ENCODE data around the gene HGFAC. TPM values are rescaled to one million over a fixed set of nuclear protein-coding genes. Genes with fewer than 3 reads are reported as not detected.
"Not testable (repeated sequence)": the region's sequence is repeated elsewhere in the genome, so short reads cannot be mapped to it uniquely, and the experiment has no call there.

Gene HGFAC
- total and polyA plus RNA-seq, 9 donors = 0.15 to 2.1 (median 0.53) TPM; not detected in 2

- no peak overlapping the region for H3K4me3 ChIP-seq
- no peaks in the 10 kb centered on the region for H3K36me3 ChIP-seq
- H3K9me3 ChIP-seq = peaks cover 0 to 9% of the 10 kb centered on the region in 2 donors
- 6 to 15% (median 12%) methylated on average over 3 of the region's 3 CpGs for WGBS, 3 donors
- no peaks in the 10 kb centered on the region for H3K27me3 ChIP-seq
- no peaks in the 10 kb centered on the region for H3K4me1 ChIP-seq (ENCODE audit: insufficient read depth)
- DNase-seq = no peak
- TF ChIP-seq POLR2A (IDR thresholded peaks at IDR 0.05) (no peak), CTCF (IDR thresholded peaks at IDR 0.05) (no peak), EP300 (IDR thresholded peaks at IDR 0.05) (no peak)
- intact Hi-C loops (cut with DNase I) = no loop called here
- no peak overlapping the region for H3K27ac ChIP-seq
Observed at GRCh38 chr4:3451956-3452355, 10.2 kb downstream of the HGFAC start.

GRCh38 chr4:3452376-3452775, 10.6 kb downstream of the HGFAC start:
- Histone ChIP-seq H3K27ac (no peak overlapping the region), H3K4me1 (ENCODE audit: insufficient read depth) (no peaks in the 10 kb centered on the region), H3K4me3 (no peak overlapping the region), H3K36me3 (no peaks in the 10 kb centered on the region), H3K27me3 (no peaks in the 10 kb centered on the region), H3K9me3 (peaks cover 0 to 9% of the 10 kb centered on the region in 2 donors)
- intact Hi-C loops (cut with DNase I) = no loop called here
- 69 to 80% (median 75%) methylated on average over 7 of the region's 7 CpGs for WGBS, 3 donors
- TF ChIP-seq EP300 (IDR thresholded peaks at IDR 0.05) = no peak
- TF ChIP-seq CTCF (IDR thresholded peaks at IDR 0.05) = no peak
- TF ChIP-seq POLR2A (IDR thresholded peaks at IDR 0.05) = no peak
- peak in 1 of 5 donors; percentile 18 for DNase-seq

GRCh38 chr4:3455596-3455995, 13.8 kb downstream of the HGFAC start:
- DNase-seq; H3K4me3 ChIP-seq; H3K36me3 ChIP-seq; H3K9me3 ChIP-seq; intact Hi-C loops (cut with DNase I); H3K27me3 ChIP-seq; H3K27ac ChIP-seq; H3K4me1 ChIP-seq (ENCODE audit: insufficient read depth): not testable (repeated sequence)
- WGBS, 3 donors = 88 to 90% (median 89%) methylated on average over 3 of the region's 3 CpGs

- no peak for TF ChIP-seq CTCF (IDR thresholded peaks at IDR 0.05)
- H3K27me3 ChIP-seq = no peaks in the 10 kb centered on the region
- no peak for DNase-seq
- intact Hi-C loops (cut with DNase I) = no loop called here
- H3K4me1 ChIP-seq (ENCODE audit: insufficient read depth) = no peaks in the 10 kb centered on the region
- no peak overlapping the region for H3K27ac ChIP-seq
- no peaks in the 10 kb centered on the region for H3K36me3 ChIP-seq
- peaks cover 0 to 9% of the 10 kb centered on the region in 2 donors for H3K9me3 ChIP-seq
- H3K4me3 ChIP-seq = no peak overlapping the region
- 73 to 86% (median 76%) methylated on average over 6 of the region's 6 CpGs for WGBS, 3 donors
Observed at GRCh38 chr4:3458371-3458770, 16.6 kb downstream of the HGFAC start.

GRCh38 chr4:3459156-3459555, 17.4 kb downstream of the HGFAC start:
- H3K4me1 ChIP-seq (ENCODE audit: insufficient read depth); H3K4me3 ChIP-seq; H3K27me3 ChIP-seq; DNase-seq; intact Hi-C loops (cut with DNase I); H3K9me3 ChIP-seq; H3K27ac ChIP-seq; H3K36me3 ChIP-seq: not testable (repeated sequence)
- 85 to 87% (median 85%) methylated on average over 5 of the region's 5 CpGs for WGBS, 3 donors

GRCh38 chr4:3460926-3461325, 19.2 kb downstream of the HGFAC start:
- no peak for DNase-seq
- TF ChIP-seq POLR2A (IDR thresholded peaks at IDR 0.05) (no peak), EP300 (IDR thresholded peaks at IDR 0.05) (no peak), CTCF (IDR thresholded peaks at IDR 0.05) (no peak)
- intact Hi-C loops (cut with DNase I) = no loop called here
- Histone ChIP-seq H3K4me3 (no peak overlapping the region), H3K4me1 (ENCODE audit: insufficient read depth) (no peaks in the 10 kb centered on the region), H3K27me3 (no peaks in the 10 kb centered on the region), H3K27ac (no peak overlapping the region), H3K36me3 (no peaks in the 10 kb centered on the region), H3K9me3 (no peaks in the 10 kb centered on the region)
- WGBS, 3 donors = 90 to 94% (median 93%) methylated on average over 5 of the region's 5 CpGs

Measured in ovary (tissue), 9 donors.